GM18498 (cell line): ENCODE measurements around the gene CHMP1A.

Experiments
- ATAC-seq: cut with Tn5 transposase; IDR thresholded peaks from one replicate; pipeline ENCODE4 v1.9.1; 2021; ENCODE audit warnings: mild to moderate bottlenecking, moderate library complexity; ENCODE audit not compliant: unreplicated experiment

The CHMP1A gene

GRCh38 chr16:89607937-89608740 is 49.4 kb downstream of the CHMP1A start:
- no peak for ATAC-seq

- ATAC-seq = no peak
Observed at GRCh38 chr16:89607453-89607852, 50.1 kb downstream of the CHMP1A start.

GRCh38 chr16:89606006-89606405 is 51.5 kb downstream of the CHMP1A start:
- no peak for ATAC-seq

GRCh38 chr16:89605186-89605970 is 52.1 kb downstream of the CHMP1A start:
- ATAC-seq = no peak

GRCh38 chr16:89604764-89605163 is 52.7 kb downstream of the CHMP1A start:
- ATAC-seq = no peak

- no peak for ATAC-seq
Observed at GRCh38 chr16:89602952-89603590, 54.4 kb downstream of the CHMP1A start.

GRCh38 chr16:89602273-89602951 is 55.1 kb downstream of the CHMP1A start:
- ATAC-seq = no peak

GRCh38 chr16:89601906-89602272 is 55.6 kb downstream of the CHMP1A start:
- no peak for ATAC-seq

- ATAC-seq = no peak
Observed at GRCh38 chr16:89600956-89601355, 56.6 kb downstream of the CHMP1A start.

- ATAC-seq = no peak
Observed at GRCh38 chr16:89600427-89600826, 57.1 kb downstream of the CHMP1A start.

GRCh38 chr16:89599902-89600301 is 57.6 kb downstream of the CHMP1A start:
- ATAC-seq = no peak

- ATAC-seq = no peak
Observed at GRCh38 chr16:89599451-89599858, 58.1 kb downstream of the CHMP1A start.

GRCh38 chr16:89598199-89598598 is 59.3 kb downstream of the CHMP1A start:
- no peak for ATAC-seq

GRCh38 chr16:89596957-89597649 is 60.4 kb downstream of the CHMP1A start:
- no peak for ATAC-seq

- ATAC-seq = no peak
Observed at GRCh38 chr16:89596061-89596689, 61.3 kb downstream of the CHMP1A start.

GRCh38 chr16:89595330-89596060 is 62.0 kb downstream of the CHMP1A start:
- no peak for ATAC-seq
